GM12801 (cell line): Measurements from ENCODE around the gene MANSC1.

ENCODE experiments used
- CTCF ChIP-seq: IDR thresholded peaks from one replicate; pipeline ENCODE4 v1.5.1; 2011; ENCODE audit warnings: control low read depth; ENCODE audit not compliant: insufficient read length; ENCODE audit errors: extremely low read depth

Gene MANSC1

DNA sequence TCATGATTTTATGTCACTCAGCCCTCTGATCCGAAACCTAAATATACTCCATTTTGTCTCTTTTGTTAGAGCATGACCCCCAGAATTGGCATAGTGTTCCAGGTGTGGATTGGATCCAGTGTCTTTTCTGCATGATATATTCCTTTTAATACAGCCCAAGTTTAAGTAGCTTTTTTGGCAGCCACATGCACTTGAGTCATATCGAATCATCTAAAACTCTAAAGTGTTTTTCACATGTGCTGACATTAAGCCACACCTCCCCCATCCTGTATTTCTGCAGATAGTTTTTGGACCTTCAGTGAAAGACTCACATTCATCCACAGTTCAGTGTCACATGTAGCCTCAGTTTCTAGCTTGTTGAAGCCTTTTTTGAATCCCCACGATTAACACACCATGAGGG is 37.5 kb upstream of the MANSC1 start:
- TF ChIP-seq CTCF, result no peak

- TF ChIP-seq CTCF, result no peak
Measured at GRCh38 chr12:12384571-12385340, 34.7 kb upstream of the MANSC1 start.

GRCh38 chr12:12381982-12382381 is 31.9 kb upstream of the MANSC1 start:
- TF ChIP-seq CTCF, result no peak

DNA sequence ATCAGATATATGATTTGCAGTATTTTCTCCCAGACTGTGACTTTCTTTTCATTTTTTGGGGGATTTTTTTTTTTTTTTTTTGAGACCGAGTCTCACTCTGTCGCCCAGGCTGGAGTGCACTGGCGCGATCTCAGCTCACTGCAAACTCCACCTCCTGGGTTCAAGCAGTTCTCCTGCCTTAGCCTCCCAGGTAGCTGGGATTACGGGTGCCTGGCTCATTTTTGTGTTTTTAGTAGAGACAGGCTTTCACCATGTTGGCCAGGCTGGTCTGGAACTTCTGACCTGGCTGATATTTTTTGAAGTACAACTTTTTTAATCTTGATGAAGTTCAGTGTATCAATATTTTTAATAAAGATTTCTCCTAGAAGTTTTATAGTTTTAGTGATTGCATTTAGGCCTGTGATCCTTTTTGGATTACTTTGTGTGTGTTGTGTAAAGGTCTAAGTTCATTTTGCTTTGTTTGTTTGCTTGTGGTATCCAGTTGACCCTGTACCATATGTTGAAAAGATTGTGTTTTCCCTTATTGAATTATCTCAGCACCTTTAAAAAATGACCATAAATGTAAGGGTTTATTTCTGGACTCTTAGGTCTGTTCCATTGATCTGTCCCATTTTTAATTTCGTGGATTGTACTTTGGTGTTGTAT is 31.0 kb upstream of the MANSC1 start:
- TF ChIP-seq CTCF, result no peak

DNA sequence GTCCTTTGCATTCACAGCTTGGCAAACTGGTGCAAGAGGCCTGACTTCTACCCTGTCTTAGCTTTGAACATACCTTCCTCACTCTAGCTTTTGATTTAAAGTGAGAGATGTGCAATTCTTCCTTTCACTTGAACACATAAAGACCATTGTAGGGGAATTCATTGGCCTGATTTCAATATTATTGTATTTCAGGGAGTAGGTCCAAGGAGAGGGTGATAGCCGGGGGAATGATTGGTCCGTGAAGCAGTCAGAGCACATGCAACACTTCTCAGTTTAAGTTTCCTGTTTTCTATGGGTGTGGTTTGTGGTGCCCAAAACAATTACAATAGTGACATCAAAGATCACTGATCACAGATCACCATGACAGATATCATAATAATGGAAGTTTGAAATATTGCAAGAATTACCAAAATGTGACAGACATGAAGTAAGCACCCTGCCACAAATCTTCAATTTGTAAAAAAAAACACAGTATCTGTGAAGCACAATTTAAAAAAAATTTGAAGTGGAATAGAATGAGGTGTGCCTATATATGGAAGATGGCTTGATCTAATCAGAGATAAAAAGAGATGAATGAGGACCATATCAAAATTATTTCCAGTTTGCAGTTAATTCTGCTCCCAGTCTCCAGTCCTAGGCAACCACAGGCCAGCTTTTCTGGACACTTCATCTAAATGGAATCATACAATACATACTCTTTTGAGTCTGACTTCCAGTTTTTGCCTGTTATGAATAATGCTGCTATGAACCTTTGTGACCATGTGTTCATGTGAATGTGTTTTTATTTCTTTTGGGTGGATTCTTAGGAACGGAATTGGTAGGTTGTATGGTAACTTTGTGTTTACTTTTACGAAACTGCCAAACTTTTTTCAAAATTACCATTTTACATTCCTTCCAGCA is 30.0 kb upstream of the MANSC1 start:
- no peak for TF ChIP-seq CTCF

GRCh38 chr12:12378616-12379015 is 28.6 kb upstream of the MANSC1 start:
- TF ChIP-seq CTCF, result no peak

- no peak for TF ChIP-seq CTCF
Measured at GRCh38 chr12:12376646-12377448, 26.8 kb upstream of the MANSC1 start.
